Measurements from ENCODE around the gene ALOX15B. TPM values are rescaled to one million over a fixed set of nuclear protein-coding genes. Genes with fewer than 3 reads are reported as not detected.

ALOX15B gene
- total and polyA plus RNA-seq, 9 of the 15 experiments (the other 6 are each of a cell fraction or from before 2014, with no cell fraction given): 0.04 TPM; not detected in 8

GRCh38 chr17:8038954-8039610 is at the start of gene ALOX15B (continued):
- TF ChIP-seq TFAP4 (CRISPR knock-in tag; IDR thresholded peaks at IDR 0.05; ENCODE audit: borderline replicate concordance): no peak
- no peak for TF ChIP-seq CBX8 (IDR thresholded peaks at IDR 0.05; ENCODE audit: borderline replicate concordance, extremely low read depth, low read depth, low read length, poor library complexity, severe bottlenecking)
- TF ChIP-seq GABPB2 (CRISPR knock-in tag; conservative IDR thresholded peaks at IDR 0.05): no peak
- TF ChIP-seq ZZZ3 (IDR thresholded peaks at IDR 0.05): no peak
- no peak for TF ChIP-seq SMC3 (conservative IDR thresholded peaks at IDR 0.05; ENCODE audit: insufficient read depth, low read depth, low read length)
- TF ChIP-seq PTBP1 (IDR thresholded peaks at IDR 0.05; ENCODE audit: low read depth, low read length): no peak
- no peak for TF ChIP-seq ZBTB5 (IDR thresholded peaks at IDR 0.05)
- no peak for TF ChIP-seq JUNB (CRISPR knock-in tag; conservative IDR thresholded peaks at IDR 0.05)
